GM18499 (cell line): Measurements from ENCODE around the gene WDR5.
"Not testable (repeated sequence)": the region's sequence is repeated elsewhere in the genome, so short reads cannot be mapped to it uniquely, and the experiment has no call there.

ENCODE experiments used
- ATAC-seq: cut with Tn5 transposase; IDR thresholded peaks from one replicate; pipeline ENCODE4 v1.9.1; 2021; ENCODE audit warnings: moderate number of reproducible peaks; ENCODE audit not compliant: insufficient read depth, unreplicated experiment

The WDR5 gene

DNA sequence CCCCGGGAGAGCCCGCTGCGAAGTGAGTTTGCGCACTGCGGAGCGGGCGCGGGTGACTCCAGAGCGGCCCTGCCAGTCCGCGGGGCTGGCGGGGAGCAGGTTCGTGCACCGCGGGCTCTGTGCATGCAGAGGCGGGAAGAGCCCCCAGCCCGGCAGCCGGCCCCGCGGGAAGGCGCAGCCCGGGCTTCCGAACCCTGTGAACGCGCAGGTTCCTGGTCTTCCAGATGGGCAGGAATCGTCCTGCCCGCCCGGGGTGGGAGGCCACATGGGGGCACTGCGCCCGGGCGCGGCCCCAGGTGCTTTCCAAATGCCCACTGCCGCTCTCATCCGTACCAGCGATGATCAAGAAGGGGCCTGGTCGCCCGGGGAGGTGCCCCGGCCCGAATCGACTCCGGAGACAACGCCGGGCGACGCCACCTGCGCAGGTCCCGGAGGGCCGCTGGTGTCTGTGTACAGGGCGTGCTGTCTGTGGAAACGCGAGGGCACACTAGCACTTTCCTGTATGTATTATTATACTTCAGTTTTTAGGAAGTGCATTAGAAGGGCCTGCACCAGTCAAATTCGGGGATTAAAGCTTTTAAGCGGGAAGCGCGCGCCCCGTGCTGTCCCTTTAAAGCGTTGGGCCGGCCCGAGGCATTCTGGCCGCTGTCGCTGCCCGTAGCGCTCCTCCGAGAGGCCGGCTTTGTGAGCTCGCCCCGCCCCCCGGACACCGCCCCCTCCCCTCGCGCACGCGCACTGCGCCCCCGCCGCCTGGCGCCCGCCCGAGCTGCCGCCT, at the start of gene WDR5:
Gene WDR5, plus strand, starts transcription at position 740 of the 775 bp plus-strand sequence. CDS start 3,796 bp downstream, outside the sequence.
- ATAC-seq: no peak

DNA sequence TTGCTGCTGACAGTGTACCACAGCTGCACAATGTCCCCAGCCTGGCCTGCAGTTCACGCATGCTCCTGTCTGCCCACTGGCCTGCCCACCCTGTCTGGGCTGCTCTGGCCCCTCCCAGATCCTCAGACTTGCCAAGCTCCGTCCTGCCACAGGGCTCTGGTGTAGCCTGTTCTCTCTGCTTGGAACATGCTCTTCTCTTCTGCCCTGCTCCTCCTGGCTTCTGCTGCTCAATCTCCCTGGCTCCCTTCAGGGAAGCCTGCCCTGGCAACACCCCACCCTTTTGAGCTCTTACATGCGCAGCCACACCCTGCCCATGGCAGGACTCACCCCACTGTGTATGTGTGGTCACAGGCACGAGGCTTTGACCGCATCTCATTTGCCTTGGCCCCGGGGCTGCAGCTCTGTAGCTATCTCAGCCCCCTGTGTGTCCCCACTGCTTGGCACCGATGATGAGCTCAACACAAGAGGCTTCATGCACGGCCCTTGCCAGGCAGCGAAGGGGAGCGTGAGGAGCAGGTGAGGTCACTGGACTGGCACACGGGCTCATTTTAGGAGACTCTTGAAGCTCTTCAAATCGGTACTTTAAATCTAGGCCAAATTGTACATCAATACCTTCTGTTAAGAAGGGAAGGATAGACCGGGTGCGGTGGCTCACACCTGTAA, 47.7 kb upstream of the WDR5 start:
- ATAC-seq: no peak

DNA sequence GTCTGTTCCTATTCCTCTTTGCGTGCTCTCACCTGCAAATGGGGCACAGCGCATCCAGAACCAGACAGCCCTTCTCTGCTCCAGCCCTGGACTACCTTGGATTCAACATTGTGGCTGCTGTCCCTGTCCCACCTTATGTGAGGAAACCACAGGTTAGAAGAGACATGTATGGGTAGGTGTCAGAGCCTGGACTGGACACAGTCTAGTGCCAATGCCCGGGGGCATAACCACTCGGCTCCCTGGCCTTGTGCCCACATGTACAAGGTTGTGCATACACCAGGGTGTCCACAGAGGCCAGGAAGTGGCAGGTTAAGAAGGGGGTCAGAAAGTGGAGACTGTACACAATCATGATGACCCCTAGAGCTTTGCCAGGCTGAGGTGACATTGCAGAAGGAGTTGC, 45.9 kb upstream of the WDR5 start:
- no peak for ATAC-seq

DNA sequence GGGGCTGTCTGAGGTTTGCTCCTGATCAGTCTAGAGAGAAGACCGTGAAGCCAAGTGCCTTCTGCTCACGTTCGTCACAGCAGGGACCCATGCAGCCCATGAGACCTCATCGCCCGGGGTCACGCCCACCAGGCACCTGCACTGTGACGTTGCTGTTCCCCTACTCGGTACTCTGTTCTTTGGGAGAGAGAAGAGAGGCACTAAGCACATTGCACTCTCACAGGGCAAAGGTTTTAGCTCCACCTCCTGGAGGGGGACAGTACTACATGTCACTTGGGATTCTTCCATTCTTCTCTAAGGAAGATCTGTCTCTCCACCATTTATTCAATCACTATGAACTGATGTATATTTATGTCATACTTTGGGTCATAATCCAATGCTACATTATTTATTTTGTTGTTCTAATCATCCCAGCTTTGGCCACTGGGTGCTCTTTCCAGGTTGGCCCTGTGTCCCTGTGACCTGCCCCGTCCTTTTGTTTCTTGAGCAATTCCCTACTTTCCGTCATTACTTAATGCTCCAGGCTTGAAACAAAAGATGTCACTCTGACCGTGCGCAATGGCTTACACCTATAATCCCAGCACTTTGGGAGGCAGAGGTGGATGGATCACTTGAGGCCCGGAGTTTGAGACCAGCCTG, 36.6 kb upstream of the WDR5 start:
- no peak for ATAC-seq

DNA sequence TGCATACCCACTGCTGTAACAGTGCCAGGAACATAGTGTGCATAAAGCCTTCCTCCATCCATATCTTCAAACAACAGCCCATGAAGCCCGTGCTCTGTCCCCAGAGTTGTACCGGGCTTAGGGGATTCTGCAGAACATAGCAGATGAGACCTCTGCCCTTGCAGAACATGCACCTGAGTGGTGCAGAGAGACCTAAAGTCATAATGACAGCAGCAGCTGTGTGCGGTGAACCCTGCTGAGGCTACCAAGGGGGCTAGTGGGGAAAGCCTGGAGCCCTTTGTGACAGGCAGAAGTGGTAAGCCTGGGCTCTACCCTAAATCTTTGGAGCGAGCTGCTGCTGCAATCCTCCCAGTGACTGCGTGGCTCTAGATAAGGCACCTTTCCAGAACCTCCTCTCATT, 35.8 kb upstream of the WDR5 start:
- no peak for ATAC-seq

DNA sequence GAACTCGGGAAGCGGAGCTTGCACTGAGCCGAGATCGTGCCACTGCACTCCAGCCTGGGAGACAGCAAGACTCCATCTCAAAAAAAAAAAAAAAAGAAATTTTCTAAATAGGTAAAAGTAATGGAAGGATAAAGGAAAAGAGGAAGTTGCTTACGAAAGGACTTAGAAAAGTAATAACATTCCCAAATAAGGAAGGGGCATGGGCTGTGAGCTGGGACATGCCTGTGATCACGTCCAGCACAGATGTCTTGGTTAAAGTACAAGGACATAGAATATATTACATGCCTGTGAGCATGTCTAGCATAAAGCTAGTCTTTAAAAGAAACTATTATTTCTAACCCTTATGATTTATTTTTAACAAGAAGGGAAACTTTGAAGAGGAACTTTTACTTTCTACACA, 34.7 kb upstream of the WDR5 start:
- not testable (repeated sequence) for ATAC-seq

DNA sequence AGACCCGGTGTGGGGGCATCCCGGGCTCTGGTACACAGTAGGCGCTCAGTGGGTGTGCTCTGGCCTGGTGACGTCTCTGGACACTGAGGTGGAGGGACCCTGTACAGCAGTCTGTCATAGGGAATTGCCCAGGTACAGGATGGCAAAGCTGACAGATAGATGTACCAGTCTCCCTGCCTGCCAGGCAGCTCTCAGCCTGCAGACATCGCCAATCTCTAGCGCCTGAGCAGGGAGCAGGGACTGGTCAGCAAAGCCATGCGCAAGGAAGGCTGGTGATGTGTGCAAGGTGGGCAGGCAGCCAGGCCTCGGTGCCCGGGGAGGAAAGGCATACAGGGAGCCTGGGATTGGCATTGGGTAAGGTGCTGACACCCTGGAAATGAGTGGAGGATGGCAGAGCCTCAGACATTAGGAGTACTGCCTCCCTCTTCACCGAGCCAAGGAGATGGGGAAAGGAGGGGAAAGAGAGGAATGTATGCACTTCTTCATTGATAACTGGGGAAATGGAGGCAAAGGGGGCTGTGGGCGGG, 34.2 kb upstream of the WDR5 start:
- ATAC-seq: no peak

DNA sequence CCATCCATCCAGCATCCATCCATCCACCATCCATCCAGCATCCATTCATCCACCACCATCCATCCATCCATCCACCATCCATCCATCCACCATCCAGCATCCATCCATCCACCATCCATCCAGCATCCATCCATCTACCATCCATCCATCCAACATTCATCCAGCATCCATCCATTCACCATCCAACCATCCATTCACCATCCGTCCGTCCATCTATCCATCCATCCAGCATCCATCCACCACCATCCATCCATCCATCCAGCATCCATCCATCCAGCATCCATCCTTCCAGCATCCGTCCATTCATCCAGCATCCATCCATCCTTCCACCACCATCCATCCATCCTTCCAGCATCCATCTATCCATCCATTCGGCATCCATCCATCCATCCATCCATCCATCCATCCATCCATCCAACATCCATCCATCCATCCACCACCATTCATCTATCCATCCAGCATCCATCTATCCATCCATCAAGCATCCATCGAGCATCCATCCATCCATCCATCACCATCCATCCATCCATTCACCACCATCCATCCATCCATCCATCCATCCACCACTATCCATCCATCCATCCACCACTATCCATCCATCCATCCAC, 32.4 kb upstream of the WDR5 start:
- no peak for ATAC-seq

DNA sequence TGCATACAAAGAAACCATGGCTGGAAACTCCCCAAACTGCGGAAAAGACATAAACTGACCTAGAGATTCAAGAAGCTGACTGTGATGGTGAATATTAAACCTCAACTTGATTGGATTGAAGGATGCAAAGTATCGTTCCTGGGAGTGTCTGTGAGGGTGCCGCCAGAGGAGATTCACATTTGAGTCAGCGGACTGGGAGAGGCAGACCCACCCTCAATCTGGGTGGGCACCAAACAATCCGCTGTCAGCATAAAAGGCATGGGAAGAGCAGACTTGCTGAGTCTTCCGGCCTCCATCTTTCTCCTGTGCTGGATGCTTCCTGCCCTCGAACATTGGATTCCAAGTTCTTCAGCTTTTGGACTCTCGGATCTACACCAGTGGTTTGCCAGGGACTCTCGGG, 24.8 kb upstream of the WDR5 start:
- no peak for ATAC-seq

DNA sequence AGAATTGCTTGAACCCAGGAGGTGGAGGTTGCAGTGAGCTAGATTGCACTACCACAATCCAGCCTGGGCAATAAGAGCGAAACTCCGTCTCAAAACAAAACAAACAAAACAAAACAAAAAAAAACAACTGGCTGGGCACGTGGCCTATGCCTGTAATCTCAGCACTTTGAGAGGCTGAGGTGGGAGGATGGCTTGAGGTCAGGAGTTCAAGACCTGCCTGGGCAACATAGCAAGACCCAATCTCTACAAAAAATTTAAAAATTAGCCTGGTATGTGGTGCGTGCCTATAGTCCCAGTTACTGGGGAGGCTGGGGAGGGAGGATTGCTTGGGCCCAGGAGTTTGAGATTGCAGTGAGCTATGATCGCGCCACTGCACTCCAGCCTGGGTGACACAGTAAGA, 23.3 kb upstream of the WDR5 start:
- ATAC-seq: no peak

DNA sequence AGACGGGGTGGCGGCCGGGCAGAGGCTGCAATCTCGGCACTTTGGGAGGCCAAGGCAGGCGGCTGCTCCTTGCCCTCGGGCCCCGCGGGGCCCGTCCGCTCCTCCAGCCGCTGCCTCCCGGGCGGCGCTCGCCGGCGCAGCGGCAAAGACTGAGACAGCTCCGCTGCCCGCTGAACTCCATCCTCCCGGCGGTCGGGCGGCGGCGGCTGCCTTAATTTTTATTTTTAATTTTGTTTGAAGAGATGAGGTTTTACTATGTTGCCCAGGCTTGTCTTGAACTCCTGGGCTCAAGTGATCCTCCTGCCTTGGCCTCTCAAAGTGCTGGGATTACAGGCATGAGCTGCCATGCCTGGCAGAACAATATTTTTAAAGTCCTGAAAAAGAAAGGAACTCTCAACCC, 16.9 kb upstream of the WDR5 start:
- not testable (repeated sequence) for ATAC-seq

DNA sequence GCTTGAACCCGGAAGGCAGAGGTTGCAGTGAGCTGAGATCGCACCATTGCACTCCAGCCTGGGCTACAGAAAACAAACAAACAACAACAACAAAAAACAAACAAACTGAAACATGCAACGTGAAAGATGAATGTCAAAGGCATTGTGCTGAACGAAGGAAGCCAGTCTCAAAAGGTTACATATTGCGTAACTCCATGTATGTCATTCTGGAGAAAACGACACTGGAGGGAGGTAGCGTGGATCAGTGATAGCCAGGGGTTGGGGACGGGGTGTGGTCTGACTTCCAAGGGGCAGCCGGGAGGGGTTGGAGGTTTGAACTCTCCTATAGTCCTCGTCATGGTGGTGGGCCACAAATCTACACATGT, 12.1 kb upstream of the WDR5 start:
- no peak for ATAC-seq

DNA sequence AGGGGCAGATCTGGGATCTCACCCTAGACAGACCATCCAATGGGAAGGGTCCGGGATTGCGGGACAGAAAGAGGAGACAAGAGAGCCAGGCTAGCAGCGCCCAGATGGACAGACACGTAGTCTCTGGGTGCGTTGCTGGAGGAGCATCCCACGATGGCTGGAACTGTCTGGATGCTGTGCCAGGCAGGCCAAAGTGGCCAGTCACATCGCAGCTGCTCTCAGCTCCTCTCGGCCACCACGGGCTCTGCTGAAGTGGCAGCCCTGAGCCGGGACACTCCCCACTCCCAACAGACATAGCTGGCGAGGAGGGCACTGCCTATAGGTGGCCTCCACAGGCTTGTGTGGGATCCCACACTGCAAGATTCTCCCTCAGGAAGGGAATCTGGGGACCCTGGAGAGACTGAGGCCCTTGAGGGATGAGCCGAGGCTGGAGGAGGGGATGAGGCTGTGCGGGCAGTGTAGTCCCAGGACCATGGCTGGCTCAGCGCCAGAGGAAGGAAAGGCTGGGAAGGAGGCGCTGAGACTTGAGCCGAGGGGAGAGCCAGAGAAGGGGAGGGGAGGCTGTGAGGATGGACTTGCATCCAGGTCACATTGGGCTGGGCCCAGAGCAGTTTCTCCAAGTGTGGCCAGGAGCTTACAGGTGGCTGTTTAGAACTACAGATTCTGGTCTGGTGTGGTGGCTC, 10.3 kb upstream of the WDR5 start:
- ATAC-seq: no peak

DNA sequence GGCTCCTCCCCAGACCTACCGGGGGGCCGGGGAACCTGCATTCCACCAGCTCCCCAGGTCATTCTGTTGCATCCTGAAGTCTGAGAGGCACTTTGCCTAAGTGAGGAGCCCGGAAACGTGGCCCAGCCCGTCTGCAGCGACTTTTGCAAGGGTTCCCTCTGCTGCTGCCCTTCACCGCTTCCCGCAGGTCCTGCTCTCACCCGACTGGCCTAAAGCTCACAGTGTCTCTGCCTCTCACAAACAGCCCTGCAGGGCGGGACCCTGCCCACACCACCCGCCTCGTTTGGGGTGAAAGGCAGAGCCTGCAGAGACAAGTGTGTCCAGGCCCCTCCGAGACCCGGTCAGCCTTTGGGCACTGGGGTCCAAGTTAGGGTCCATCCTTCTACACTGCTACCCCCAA, 9.5 kb upstream of the WDR5 start:
- ATAC-seq: no peak

DNA sequence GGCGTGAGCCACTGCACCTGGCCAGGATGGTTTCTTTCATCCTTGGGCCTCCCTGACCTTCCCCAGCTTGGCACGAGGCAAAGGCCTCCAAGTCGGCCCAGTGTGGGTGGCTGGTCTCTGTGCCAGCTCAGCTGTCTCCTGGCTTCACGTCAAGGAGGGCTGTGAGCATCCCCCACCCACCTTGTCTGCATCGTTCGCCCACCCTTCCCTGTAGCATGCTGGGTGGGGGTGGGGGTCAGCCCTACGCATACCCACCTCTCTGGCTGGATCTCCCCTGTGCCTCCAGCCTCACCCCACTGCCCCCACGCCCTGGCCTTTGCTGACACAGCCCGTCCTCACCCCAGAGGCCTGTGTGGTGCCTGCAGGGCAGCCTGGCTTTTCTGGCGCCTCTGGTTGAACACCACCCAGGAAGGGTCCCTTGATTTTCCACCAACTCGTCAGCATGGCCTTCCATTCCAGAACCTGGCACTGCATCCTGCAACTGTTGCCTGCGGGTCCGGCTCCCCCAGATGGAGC, 8.8 kb upstream of the WDR5 start:
- no peak for ATAC-seq

DNA sequence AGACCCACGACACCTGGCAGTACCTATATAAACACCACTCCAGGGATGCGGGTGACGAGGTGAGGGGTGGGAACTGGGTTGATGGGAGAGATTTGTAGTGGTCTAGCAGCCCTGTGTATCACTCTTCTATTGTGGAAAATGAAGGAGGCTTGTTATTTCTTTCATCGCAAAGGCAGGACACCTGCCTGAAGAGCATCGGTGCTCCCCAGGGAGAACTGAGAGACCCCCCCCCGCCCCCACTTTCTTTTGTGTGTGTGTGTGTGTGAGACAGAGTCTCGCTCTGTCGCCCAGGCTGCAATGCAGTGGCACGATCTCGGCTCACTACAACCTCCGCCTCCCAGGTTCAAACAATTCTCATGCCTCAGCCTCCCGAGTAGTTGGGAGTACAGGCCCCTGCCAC, 8.3 kb upstream of the WDR5 start:
- no peak for ATAC-seq

DNA sequence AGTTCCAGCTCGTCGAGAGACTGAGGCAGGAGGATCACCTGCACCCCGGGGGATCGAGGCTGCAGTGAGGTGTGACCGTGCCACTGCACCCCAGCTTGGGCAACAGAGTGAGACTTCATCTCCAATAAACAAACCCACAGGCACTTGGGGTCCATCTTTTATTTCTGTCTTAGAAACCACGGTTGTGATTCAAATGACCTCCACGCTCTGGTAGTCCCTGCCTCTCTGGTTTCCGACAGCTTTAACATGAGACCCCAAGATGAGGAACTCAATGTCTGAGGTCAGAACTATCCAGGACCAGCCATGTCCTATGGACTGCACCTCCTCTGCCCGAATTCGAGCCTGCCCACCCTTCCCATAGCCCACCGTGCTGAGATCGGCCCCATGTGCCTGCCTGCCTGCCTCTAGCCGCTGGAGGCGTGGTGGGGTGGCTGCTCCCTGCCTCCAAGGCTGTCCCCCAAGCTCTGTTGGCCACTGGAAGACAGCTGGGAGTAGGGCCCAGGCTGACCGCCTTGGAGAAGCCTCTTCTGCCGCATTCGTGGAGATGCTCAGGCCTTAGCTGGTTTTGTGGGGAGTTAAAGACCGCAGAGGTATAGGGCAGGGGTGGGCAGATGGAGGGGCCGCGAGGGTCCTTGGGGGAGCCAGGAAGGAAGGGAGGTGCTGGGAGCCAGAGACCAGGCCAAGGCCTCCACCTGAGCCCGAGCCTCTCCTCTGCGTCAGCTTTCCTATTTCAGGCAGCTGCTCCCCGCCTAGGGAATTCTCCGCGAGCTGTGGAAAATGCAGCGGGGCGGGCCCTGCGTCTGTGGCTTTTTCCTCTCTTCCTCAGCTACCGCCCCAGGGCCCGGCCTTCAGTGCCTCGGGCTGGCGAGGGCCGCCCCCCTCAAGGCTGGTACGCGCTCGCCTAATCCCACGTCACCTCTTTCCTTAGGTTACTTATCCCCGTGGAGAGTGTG, 6.9 kb upstream of the WDR5 start:
- no peak for ATAC-seq

DNA sequence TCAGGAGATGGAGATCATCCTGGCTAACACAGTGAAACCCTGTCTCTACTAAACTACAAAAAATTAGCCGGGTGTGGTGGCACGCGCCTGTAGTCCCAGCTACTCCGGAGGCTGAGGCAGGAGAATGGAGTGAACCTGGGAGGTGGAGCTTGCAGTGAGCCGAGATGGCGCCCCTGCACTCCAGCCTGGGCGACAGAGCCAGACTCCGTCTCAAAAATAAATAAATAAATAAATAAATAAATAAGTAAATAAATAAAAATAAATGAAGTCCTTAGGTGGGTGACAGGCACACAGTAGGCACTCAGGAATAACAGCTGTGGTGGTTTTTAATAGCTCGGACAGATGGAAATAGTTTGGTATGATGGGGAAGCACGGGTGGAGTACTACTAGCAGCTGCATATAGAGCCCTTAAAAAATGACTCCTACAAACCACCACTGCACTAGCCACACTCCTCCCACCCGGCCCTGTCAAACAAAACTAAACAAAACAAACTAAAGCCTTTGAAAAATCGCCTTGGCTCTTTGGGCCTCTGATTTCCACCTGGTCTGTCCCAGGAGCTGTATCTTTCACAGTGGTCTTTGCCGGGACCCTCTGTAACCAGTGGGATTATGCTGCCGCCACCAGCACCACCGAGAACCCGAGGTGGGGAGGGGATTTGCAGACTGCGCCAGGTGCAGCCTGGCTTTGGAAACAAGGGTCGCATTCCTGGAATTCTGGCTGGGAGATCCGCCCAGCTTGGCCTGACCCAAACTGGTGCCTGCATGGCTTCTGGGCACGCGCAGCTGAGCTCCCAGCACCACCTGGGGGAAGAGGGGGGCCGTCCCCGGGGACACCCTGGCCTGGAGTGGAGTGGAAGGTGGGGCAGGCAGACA, 5.1 kb upstream of the WDR5 start:
- no peak for ATAC-seq
